Activated B cell treated with CpG ODN at 0.5 μM for 24 hours (primary cell): ENCODE results near the gene RPS6KA1. TPM values are rescaled to one million over a fixed set of nuclear protein-coding genes. Genes with fewer than 3 reads are reported as not detected.
A peak's percentile ranks its signal among the peaks of the same experiment; 100 is the strongest.

Experiments
- ATAC-seq: fragments of 200-7000 bp; cut with Tn5 transposase; one replicate; pipeline ENCODE4 v1.10.0; 2021; ENCODE audit warnings: low read depth, mild to moderate bottlenecking, moderate library complexity
- CTCF ChIA-PET: fragments of 350-600 bp; sonication (Branson Sonifier 250); formaldehyde crosslinking; loops from one replicate; lab custom pipeline; 2021; ENCODE audit warnings: antibody characterized with exemption; lab: Charles Lee
- POLR2A ChIA-PET: fragments of 350-600 bp; sonication (Branson Sonifier 250); formaldehyde crosslinking; loops from one replicate; lab custom pipeline; 2021; ENCODE audit warnings: antibody characterized with exemption; lab: Charles Lee
- DNase-seq: peaks from one replicate; pipeline ENCODE4 v3.0.0; 2022
- H3K27ac Mint-ChIP-seq: one replicate; pipeline ENCODE4 v1.8.0; 2020; ENCODE audit warnings: mixed read lengths
- H3K27me3 Mint-ChIP-seq: one replicate; pipeline ENCODE4 v1.8.0; 2021; ENCODE audit warnings: mixed read lengths
- H3K36me3 Mint-ChIP-seq: one replicate; pipeline ENCODE4 v1.8.0; 2021; ENCODE audit warnings: low read depth, mixed read lengths
- H3K4me1 Mint-ChIP-seq: one replicate; pipeline ENCODE4 v1.8.0; 2021; ENCODE audit warnings: mixed read lengths
- H3K4me3 Mint-ChIP-seq: one replicate; pipeline ENCODE4 v1.8.0; 2020; ENCODE audit warnings: mild to moderate bottlenecking, mixed read lengths
- H3K9me3 Mint-ChIP-seq: one replicate; pipeline ENCODE4 v1.8.0; 2020; ENCODE audit warnings: mixed read lengths
- CTCF ChIP-seq: fragments of 200-600 bp; IDR thresholded peaks from one replicate; pipeline ENCODE4 v1.8.0; 2022; ENCODE audit warnings: antibody characterized with exemption, mild to moderate bottlenecking
- intact Hi-C: fragments of 100-400 bp; cut with micrococcal nuclease; formaldehyde crosslinking; loops from one replicate; pipeline ENCODE4 v1.15.1; 2024
- total RNA-seq: library from RNA; stranded (reverse); gene quantifications from 2 replicates; pipeline ENCODE4 v1.2.3, GENCODE V29; 2022

Gene RPS6KA1
- total RNA-seq, 1 donor from 2014 or later, result 150 TPM

DNA sequence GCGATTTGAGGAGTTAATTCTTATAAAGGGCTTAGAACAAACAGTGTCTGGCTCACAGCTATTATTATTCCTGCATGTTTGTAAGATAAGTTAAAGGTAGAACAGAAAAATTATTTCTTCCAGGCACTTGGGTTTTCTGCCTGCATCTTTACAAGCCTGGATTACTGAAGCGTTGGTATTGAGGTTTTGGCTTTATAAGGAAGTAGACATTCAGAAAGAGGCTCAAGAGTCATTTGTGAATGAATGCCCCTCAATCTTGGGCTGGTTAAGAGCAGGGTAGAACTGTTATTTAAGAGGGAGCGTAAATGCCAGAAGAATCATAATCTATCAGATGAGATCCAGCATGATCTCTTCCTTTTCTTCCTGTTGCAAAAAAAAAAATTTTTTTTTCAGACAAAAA is 89.0 kb downstream of the RPS6KA1 start:
- H3K4me1 Mint-ChIP-seq, result peaks cover 28% of the 10 kb centered on the region
- CTCF ChIA-PET, result interaction anchor here (0.9 to 1.7 kb wide), 4 partner anchors 14 to 212 kb away, joined by 3 to 4 read pairs (median 3); no protein-coding TSS in a partner anchor

More for the DNA sequence above, 89.0 kb downstream of the RPS6KA1 start:
- H3K27ac Mint-ChIP-seq, result peak overlapping the region; percentile 32
- POLR2A ChIA-PET, result interaction anchor here (0.6 to 1.2 kb wide), 2 partner anchors 179 to 251 kb away, joined by 5 read pairs; no protein-coding TSS in a partner anchor
- intact Hi-C loops, result no loop called here
- ATAC-seq, result no peak
- no peaks in the 10 kb centered on the region for H3K9me3 Mint-ChIP-seq
- peak overlapping the region; percentile 30 for H3K4me3 Mint-ChIP-seq
- DNase-seq, result no peak
- no peak for TF ChIP-seq CTCF
- H3K27me3 Mint-ChIP-seq, result no peaks in the 10 kb centered on the region
- H3K36me3 Mint-ChIP-seq, result peaks cover 7% of the 10 kb centered on the region

Other genes starting within 250 kb of the RPS6KA1 start
- 265 and 285 TPM in 2 replicates for gene SH3BGRL3, start 249.7 kb upstream of the RPS6KA1 start, total RNA-seq
- gene UBXN11, start 223.1 kb upstream of the RPS6KA1 start, total RNA-seq, result 35.5 and 36.9 TPM in 2 replicates
- 449 and 499 TPM in 2 replicates for gene CD52, start 211.8 kb upstream of the RPS6KA1 start, total RNA-seq
- 0.27 and 0.86 TPM in 2 replicates for gene CRYBG2, start 175.6 kb upstream of the RPS6KA1 start, total RNA-seq
- not detected in 2 replicates for gene ZNF683, start 157.0 kb upstream of the RPS6KA1 start, total RNA-seq
- gene LIN28A, start 118.9 kb upstream of the RPS6KA1 start, total RNA-seq, result not detected in 2 replicates
- gene DHDDS, start 97.4 kb upstream of the RPS6KA1 start, total RNA-seq, result 53.0 and 65.0 TPM in 2 replicates
- gene HMGN2, start 57.3 kb upstream of the RPS6KA1 start, total RNA-seq, result 462 and 493 TPM in 2 replicates
- gene ARID1A, start 166.3 kb downstream of the RPS6KA1 start, total RNA-seq, result 116 and 142 TPM in 2 replicates